ENCODE results near the gene SLC35G3.

- TF ChIP-seq CTCF (IDR thresholded peaks at IDR 0.05), result no peak
- TF ChIP-seq POLR2A (IDR thresholded peaks at IDR 0.05), result no peak
Observed at GRCh38 chr17:35167046-35167445, 27.1 kb downstream of the SLC35G3 start.

All from body of pancreas (tissue), 4 donors.